Activated naive CD8-positive, alpha-beta T cell treated with anti-CD3 and anti-CD28 coated beads, Interleukin-2, amount 10 ng/mL, durations not matched to agents 7 days and 5 days (primary cell): ENCODE data around the gene GBA2. TPM values are rescaled to one million over a fixed set of nuclear protein-coding genes. Genes with fewer than 3 reads are reported as not detected.

ENCODE experiments used
- ATAC-seq: fragments of 150-1000 bp; cut with Tn5 transposase; one replicate; pipeline ENCODE4 v1.10.0; 2021; ENCODE audit warnings: low read depth, moderate library complexity
- POLR2A ChIA-PET: fragments of 350-600 bp; sonication (Branson Sonifier 250); formaldehyde crosslinking; loops from one replicate; lab custom pipeline; 2021; ENCODE audit warnings: antibody characterized with exemption; lab: Charles Lee
- DNase-seq: peaks from one replicate; pipeline ENCODE4 v3.0.0; 2021
- H3K27ac Mint-ChIP-seq: one replicate; pipeline ENCODE4 v1.8.0; 2022; ENCODE audit warnings: mild to moderate bottlenecking, mixed read lengths
- H3K27me3 Mint-ChIP-seq: one replicate; pipeline ENCODE4 v1.8.0; 2022; ENCODE audit warnings: mild to moderate bottlenecking, moderate library complexity, mixed read lengths
- H3K36me3 Mint-ChIP-seq: one replicate; pipeline ENCODE4 v1.8.0; 2021; ENCODE audit warnings: mild to moderate bottlenecking, mixed read lengths
- H3K4me1 Mint-ChIP-seq: one replicate; pipeline ENCODE4 v1.8.0; 2021; ENCODE audit warnings: mixed read lengths
- H3K4me3 Mint-ChIP-seq: one replicate; pipeline ENCODE4 v1.8.0; 2022; ENCODE audit warnings: mild to moderate bottlenecking, moderate library complexity, mixed read lengths
- H3K9me3 Mint-ChIP-seq: one replicate; pipeline ENCODE4 v1.8.0; 2021; ENCODE audit warnings: mixed read lengths
- total RNA-seq, 2 experiments: library from RNA; stranded (reverse); gene quantifications; one replicate each; pipeline ENCODE4 v1.2.3, GENCODE V29; 2021

GBA2 gene
- 10 to 100 TPM; 60.1 to 62.2 TPM for total RNA-seq

DNA sequence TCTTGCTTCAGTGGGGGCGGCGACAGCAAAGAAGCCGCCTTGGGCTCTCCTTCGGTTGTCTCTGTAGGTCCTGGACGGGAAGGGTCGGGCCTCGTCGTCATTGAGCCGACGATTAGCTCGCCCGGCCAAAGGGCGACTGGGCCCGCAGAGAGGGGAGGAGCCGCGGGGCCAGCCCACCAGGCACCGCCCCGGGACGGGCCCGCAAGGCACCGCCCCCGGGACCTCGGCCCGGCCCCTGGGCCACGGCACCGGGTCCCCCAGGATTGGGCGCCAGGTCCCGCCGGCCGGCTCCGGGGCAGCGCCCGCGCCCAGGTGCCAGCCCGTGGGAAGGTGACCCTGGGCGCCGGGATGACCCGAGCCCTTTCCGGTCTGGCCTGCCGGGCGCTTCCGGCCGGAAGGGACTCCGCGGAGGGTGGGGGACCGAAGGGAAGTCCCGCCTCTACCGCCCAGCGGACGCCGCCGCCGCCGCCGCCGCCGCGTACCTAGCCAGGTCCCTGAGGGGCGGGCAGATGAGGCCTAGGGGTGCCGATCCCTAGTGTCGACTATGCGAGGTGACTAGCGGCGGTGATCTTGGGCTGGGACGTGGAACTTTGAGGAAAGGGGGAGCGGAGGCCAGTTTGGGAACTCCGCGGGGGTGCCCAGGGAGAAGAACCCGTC is at the start of gene GBA2, which contains the start of gene RGP1:
Gene GBA2, minus strand, starts transcription at position 371 of the 657 bp plus-strand sequence. CDS start 524 bp downstream, outside the sequence.
Gene RGP1, plus strand, starts transcription at position 430 of the 657 bp plus-strand sequence. CDS start 469 bp downstream, outside the sequence.
- H3K27ac Mint-ChIP-seq = peak within 1 kb of the TSS; percentile 91

DNA sequence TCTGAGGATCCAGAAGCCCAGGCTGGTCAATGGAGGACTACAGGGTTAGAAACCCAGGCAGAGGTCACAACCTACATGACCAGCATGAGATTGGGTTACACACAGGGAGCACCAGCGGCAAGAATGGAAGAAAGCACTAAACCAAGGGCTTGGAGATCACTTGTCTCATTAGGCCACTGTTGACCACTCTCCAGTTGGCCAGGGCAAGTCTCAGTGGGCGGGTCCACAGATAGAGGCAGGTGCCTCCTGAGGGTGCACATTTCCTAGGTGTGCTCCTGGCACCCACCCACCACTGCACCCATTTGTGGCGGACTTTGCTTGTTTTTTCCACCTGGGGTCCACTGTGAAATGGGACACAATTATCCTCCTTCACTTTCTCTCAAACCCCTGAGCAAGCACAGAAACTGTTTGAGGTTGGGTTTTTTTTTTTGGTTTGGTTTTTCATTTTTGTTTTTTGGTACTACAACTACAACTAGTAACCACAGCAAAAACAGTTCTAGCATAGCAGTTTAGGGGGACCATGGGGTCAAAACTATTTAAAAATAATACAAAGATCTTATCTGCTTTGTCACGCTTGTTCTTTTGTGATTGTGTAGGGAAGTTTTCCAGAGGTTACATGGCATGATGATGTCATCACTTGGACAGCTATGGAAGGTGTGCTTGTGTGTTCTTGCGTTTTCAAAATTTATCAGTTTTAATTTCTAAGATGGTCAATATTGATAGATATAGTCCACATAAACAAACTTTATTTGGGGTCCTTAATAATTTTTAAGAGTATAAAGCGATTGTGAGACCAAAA is 48.5 kb upstream of the GBA2 start:
- DNase-seq = no peak
- peaks cover 4% of the 10 kb centered on the region for H3K36me3 Mint-ChIP-seq
- ATAC-seq = no peak
- POLR2A ChIA-PET = no interaction called here
- no peak overlapping the region for H3K4me3 Mint-ChIP-seq
- H3K4me1 Mint-ChIP-seq = peaks cover 10% of the 10 kb centered on the region
- no peaks in the 10 kb centered on the region for H3K9me3 Mint-ChIP-seq
- H3K27ac Mint-ChIP-seq = no peak overlapping the region
- no peaks in the 10 kb centered on the region for H3K27me3 Mint-ChIP-seq

More for the DNA sequence above, at the start of gene GBA2, which contains the start of gene RGP1:
- POLR2A ChIA-PET = interaction anchor here (0.5 to 3.3 kb wide), 19 partner anchors 8 to 144 kb away, joined by 3 to 53 read pairs (median 6); partner anchors contain the start of genes ARHGEF39, CCDC107, CREB3 and RMRP
- ATAC-seq (peak; percentile 81), DNase-seq (peak; percentile 86)
- Mint-ChIP-seq H3K27me3 (no peaks in the 10 kb centered on the region), H3K9me3 (no peaks in the 10 kb centered on the region), H3K36me3 (peaks cover 23% of the 10 kb centered on the region), H3K4me3 (peak within 1 kb of the TSS; percentile 94), H3K4me1 (peaks cover 32% of the 10 kb centered on the region)

DNA sequence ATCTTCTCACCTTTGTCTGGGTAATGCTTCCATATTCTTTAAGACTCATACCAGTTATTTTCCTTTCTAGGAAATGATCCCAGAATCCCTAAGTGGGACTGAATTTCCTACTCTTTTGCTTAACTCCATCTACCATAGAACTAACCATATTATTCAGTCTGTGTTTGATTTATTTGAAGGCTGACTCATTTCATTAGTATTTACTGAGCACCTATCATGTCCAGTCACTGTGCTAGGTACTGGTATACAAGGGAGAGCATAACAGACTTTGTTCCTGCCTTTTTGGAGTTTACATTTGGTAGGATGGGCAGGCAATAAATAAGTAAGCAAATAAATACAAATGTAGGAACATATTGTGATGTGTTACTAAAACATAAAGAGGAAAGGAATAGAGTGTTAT is 46.7 kb upstream of the GBA2 start:
- POLR2A ChIA-PET = no interaction called here
- DNase-seq (no peak), ATAC-seq (no peak)
- peaks cover 2% of the 10 kb centered on the region for H3K36me3 Mint-ChIP-seq
- no peak overlapping the region for H3K4me3 Mint-ChIP-seq
- no peak overlapping the region for H3K27ac Mint-ChIP-seq
- H3K4me1 Mint-ChIP-seq = peaks cover 10% of the 10 kb centered on the region
- no peaks in the 10 kb centered on the region for H3K9me3 Mint-ChIP-seq
- H3K27me3 Mint-ChIP-seq = no peaks in the 10 kb centered on the region

DNA sequence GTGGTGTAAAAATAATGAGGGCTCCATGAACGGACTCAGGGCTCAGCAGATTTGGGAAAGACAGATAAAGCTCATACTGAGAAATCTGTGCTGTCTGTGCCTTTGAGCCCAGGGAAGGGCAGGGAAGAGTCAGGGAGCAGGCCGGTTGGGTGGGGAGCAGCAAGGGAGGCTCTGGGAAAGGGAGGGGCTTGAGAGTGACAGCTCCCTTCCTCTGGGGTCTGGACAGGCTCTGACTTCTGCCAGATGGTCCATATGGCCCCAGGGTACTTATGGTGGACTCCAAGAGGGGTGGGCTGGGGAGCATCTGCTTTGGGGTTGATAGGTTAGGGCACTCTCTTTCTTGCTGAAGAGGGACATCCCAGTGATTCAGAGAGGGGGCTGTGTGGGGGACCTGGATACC is 44.4 kb upstream of the GBA2 start:
- no peak for DNase-seq

DNA sequence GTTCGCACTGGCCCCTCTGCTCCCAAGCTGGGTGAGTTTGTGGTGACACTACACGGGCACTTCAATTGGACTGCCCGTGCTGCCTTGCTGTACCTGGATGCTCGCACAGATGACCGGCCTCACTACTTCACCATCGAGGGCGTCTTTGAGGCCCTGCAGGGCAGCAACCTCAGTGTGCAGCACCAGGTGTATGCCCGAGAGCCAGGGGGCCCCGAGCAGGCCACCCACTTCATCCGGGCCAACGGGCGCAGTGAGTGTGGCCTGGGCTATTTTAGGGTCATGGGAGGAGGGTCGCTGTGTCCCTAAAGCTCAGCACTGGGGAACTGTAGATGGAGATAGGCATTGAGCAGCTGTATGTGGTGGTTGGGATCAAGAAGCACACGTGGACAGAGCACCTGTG is 43.8 kb upstream of the GBA2 start:
- H3K4me1 Mint-ChIP-seq = peaks cover 8% of the 10 kb centered on the region
- H3K9me3 Mint-ChIP-seq = no peaks in the 10 kb centered on the region
- no peak for ATAC-seq
- no peak overlapping the region for H3K4me3 Mint-ChIP-seq
- POLR2A ChIA-PET = interaction anchor here (0.6 kb wide), 1 partner anchor 21 kb away, joined by 3 read pairs; no protein-coding TSS in a partner anchor
- DNase-seq = no peak
- H3K27ac Mint-ChIP-seq = peak overlapping the region; percentile 66
- no peaks in the 10 kb centered on the region for H3K36me3 Mint-ChIP-seq
- H3K27me3 Mint-ChIP-seq = no peaks in the 10 kb centered on the region

More for the DNA sequence above, 44.4 kb upstream of the GBA2 start:
- POLR2A ChIA-PET = interaction anchor here (0.6 kb wide), 1 partner anchor 20 kb away, joined by 3 read pairs; no protein-coding TSS in a partner anchor
- no peak for ATAC-seq
- H3K4me3 Mint-ChIP-seq = no peak overlapping the region
- H3K9me3 Mint-ChIP-seq = no peaks in the 10 kb centered on the region
- H3K27ac Mint-ChIP-seq = peak overlapping the region; percentile 66
- peaks cover 8% of the 10 kb centered on the region for H3K4me1 Mint-ChIP-seq
- H3K27me3 Mint-ChIP-seq = no peaks in the 10 kb centered on the region
- H3K36me3 Mint-ChIP-seq = peaks cover 1% of the 10 kb centered on the region

DNA sequence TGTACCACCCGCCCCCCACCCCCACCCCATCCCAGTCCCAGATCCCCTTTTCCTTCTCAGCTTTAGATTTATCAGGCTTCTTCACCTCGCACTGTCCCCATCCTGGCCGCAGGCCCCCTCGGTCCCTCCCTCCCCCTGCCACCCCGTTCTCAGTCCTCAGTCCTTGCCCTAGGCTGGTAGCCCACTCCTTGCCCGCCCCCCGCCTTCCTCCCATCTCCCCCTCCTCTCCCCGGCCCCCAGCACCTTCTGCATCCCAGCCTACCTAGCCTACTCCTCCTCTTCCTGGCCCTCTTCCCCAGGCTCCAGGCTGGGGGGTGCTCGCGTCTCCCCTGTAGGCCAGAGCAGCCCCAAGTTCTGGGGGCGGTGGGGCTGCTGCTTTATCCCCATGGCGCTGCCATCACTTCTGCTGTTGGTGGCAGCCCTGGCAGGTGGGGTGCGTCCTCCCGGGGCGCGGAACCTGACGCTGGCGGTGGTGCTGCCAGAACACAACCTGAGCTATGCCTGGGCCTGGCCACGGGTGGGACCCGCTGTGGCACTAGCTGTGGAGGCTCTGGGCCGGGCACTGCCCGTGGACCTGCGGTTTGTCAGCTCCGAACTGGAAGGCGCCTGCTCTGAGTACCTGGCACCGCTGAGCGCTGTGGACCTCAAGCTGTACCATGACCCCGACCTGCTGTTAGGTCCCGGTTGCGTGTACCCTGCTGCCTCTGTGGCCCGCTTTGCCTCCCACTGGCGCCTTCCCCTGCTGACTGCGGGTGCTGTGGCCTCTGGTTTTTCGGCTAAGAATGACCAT is 43.2 kb upstream of the GBA2 start:
- Mint-ChIP-seq H3K9me3 (no peaks in the 10 kb centered on the region), H3K36me3 (no peaks in the 10 kb centered on the region), H3K4me3 (no peak overlapping the region), H3K27me3 (no peaks in the 10 kb centered on the region), H3K27ac (no peak overlapping the region), H3K4me1 (peaks cover 7% of the 10 kb centered on the region)
- POLR2A ChIA-PET = no interaction called here
- ATAC-seq (no peak), DNase-seq (no peak)

DNA sequence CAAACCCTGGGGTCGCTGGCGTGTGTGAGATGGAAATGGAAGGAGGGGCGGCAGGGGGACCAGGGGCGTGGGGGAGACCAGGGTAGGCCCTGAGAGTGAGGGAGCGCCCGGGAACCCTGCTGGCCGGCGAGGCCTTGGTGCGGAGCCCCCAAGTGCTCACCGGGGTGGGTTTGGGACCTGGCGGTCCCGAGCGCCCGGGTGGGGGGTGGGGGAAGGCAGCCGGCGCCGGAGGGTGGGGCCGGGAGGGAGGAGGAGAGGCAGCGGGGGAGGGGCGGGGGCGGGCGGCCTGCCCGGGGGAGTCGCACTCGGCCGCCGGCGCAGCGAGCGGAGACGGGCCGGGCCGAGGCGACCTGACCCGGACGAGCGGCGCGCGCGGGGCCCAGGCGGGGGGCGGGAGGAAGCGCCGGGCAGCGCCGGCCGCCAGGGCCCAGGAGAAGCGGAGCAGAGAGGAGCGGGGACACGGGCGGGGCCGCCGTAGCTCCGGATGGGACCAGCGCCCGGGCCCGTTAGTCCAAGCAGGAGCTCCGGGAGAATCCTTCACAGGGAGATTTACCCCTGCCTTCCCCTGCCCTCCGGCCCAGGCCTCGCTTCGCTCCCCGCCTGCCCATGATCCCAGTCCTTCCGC is 42.4 kb upstream of the GBA2 start, which contains the start of gene NPR2:
Gene NPR2, plus strand, starts transcription at position 295 of the 625 bp plus-strand sequence. CDS start 818 bp downstream, outside the sequence.
- Mint-ChIP-seq H3K4me3 (no peak within 1 kb of the TSS), H3K36me3 (peaks cover 3% of the 10 kb centered on the region), H3K9me3 (no peaks in the 10 kb centered on the region), H3K4me1 (peaks cover 7% of the 10 kb centered on the region), H3K27me3 (no peaks in the 10 kb centered on the region), H3K27ac (no peak within 1 kb of the TSS)
- DNase-seq (no peak), ATAC-seq (no peak)
- POLR2A ChIA-PET = no interaction called here

DNA sequence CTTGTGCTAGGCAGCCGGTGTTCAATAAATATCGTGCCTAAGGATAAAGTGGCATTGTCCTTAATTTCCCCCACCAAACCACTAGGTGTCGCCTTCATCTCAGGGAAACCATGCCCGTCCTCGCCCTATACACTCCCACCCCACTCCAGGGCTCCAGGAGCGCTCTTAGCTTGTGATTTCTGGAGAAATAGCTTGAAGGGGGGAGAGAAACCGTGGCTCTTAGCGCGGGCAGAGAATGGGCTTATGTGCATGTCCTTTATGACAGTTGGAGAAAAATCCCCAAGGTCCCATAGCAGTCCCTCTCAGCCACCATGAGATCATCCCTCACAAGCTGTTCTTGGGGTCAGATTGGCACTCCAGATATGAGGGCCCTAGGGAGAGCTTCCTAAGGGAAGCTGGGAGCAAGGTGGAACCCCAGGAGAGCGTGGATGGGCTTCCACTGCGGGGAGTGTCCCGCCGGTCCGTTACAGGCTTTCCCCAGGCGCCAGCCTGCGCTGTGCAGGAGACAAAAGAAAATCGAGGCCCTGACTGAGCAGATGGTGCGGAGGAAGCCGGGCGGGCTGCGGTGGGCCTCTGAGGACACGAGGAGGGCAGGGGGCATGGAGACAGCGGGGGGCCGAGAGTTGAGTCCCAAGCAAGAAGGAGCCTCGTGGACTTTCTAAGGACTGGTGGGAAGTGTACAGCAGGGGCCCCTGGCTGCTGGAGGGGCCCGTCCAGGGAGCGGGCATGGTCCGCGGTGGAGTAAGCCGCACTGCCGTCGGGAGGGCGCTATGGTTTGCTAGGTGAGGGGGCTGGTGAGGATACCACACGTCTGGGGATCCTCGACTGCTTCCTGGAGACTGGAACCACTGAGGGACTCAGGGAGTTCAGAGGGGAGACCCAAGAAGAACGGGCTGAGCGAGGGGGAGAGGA is 41.6 kb upstream of the GBA2 start:
- H3K27ac Mint-ChIP-seq = no peak overlapping the region
- ATAC-seq = peak; percentile 82
- no peaks in the 10 kb centered on the region for H3K27me3 Mint-ChIP-seq
- H3K4me1 Mint-ChIP-seq = peaks cover 7% of the 10 kb centered on the region
- peaks cover 9% of the 10 kb centered on the region for H3K36me3 Mint-ChIP-seq
- peak; percentile 48 for DNase-seq
- POLR2A ChIA-PET = interaction anchor here (1.1 to 2.0 kb wide), 3 partner anchors 20 to 92 kb away, joined by 3 to 6 read pairs (median 3); partner anchors contain the start of gene SPAG8
- H3K4me3 Mint-ChIP-seq = no peak overlapping the region
- H3K9me3 Mint-ChIP-seq = no peaks in the 10 kb centered on the region

DNA sequence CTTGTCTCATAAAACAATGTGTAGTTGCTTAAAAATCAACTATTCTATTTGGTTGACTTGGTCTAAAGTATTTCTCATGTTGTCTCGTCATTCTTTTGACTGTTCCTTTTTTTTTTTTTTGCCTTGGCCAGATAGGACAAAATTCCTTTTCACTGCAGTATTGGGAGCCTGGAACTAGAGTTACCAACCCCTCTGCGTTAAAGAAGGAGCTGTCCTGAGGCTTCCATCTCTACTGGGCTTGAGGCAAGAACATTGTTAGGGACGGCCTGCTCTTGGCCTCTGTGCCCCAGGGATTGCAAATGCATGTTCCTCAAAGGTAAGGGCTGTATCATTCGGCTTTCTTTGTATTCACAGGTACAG is 41.0 kb upstream of the GBA2 start:
- ATAC-seq (no peak), DNase-seq (no peak)
- POLR2A ChIA-PET = interaction anchor here (1.1 to 2.0 kb wide), 3 partner anchors 21 to 92 kb away, joined by 3 to 6 read pairs (median 3); partner anchors contain the start of gene SPAG8
- Mint-ChIP-seq H3K9me3 (no peaks in the 10 kb centered on the region), H3K27me3 (no peaks in the 10 kb centered on the region), H3K27ac (no peak overlapping the region), H3K4me3 (no peak overlapping the region), H3K4me1 (peaks cover 7% of the 10 kb centered on the region), H3K36me3 (peaks cover 10% of the 10 kb centered on the region)

DNA sequence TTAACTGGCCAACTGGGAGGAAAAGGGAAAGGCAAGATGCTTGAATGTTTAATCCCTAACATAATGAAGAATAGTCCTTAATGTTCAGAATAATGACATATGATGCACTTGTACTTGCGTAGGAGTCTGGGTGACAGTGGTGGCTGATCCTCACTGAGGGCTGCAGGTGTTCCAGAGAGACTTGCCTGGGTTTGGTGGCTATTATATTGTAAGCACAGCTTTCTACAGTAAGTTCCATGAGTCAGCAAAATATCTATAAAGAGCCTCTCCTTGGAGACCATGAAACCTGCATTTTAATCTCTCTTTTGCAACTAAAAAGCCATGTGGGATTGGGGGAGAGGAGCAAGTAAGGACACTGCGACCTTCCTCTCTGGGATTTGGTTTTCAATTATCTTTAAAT is 40.5 kb upstream of the GBA2 start:
- no peak overlapping the region for H3K27ac Mint-ChIP-seq
- H3K27me3 Mint-ChIP-seq = no peaks in the 10 kb centered on the region
- DNase-seq (no peak), ATAC-seq (no peak)
- H3K36me3 Mint-ChIP-seq = peaks cover 10% of the 10 kb centered on the region
- no peaks in the 10 kb centered on the region for H3K9me3 Mint-ChIP-seq
- POLR2A ChIA-PET = interaction anchor here (2.0 kb wide), 1 partner anchor 23 kb away, joined by 6 read pairs; the partner anchor contains the start of gene SPAG8
- H3K4me3 Mint-ChIP-seq = no peak overlapping the region
- peaks cover 5% of the 10 kb centered on the region for H3K4me1 Mint-ChIP-seq

DNA sequence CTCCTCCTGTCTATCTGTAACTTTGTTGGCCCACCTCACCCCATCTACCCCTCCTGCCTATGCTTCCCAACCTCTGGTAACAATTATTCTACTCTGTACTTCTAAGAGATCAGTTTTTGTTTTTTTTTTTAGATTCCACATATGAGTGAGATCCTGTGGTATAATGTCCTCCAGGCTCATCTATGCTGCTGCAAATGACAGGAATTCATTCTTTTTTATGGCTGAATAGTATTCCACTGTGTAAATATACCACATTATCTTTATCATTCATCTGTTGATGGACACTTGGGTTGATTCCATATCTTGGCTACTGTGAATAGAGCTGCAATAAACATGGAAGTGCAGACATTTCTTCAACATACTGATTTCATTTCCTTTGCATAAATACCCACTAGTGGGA is 34.4 kb upstream of the GBA2 start:
- no peak overlapping the region for H3K27ac Mint-ChIP-seq
- H3K4me3 Mint-ChIP-seq = no peak overlapping the region
- no peaks in the 10 kb centered on the region for H3K27me3 Mint-ChIP-seq
- ATAC-seq (no peak), DNase-seq (no peak)
- peaks cover 31% of the 10 kb centered on the region for H3K36me3 Mint-ChIP-seq
- no peaks in the 10 kb centered on the region for H3K9me3 Mint-ChIP-seq
- peaks cover 1% of the 10 kb centered on the region for H3K4me1 Mint-ChIP-seq
- POLR2A ChIA-PET = no interaction called here

DNA sequence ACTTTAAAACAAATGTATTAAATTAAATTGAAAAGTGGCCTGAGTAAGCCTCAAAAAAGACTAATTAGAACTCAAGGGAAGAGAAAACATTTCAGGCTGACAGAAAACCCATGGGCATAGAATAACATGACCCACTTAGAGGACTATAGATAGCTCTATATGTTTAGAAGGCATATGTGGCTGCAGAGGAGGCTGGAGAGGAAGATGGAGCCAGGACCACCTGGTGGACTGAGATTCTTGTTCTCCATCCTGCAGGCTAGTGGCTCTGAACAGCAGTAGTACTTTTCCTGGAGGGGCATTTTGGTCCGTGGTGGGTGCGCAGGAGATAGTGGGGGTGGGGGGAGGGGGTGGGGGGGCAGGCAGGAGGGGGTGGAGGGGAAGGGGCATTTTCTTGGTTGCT is 32.0 kb upstream of the GBA2 start:
- DNase-seq (no peak), ATAC-seq (no peak)
- H3K9me3 Mint-ChIP-seq = no peaks in the 10 kb centered on the region
- no peak overlapping the region for H3K27ac Mint-ChIP-seq
- peaks cover 25% of the 10 kb centered on the region for H3K36me3 Mint-ChIP-seq
- POLR2A ChIA-PET = no interaction called here
- H3K4me3 Mint-ChIP-seq = no peak overlapping the region
- H3K4me1 Mint-ChIP-seq = peaks cover 1% of the 10 kb centered on the region
- no peaks in the 10 kb centered on the region for H3K27me3 Mint-ChIP-seq
